Activated naive CD8-positive, alpha-beta T cell treated with anti-CD3 and anti-CD28 coated beads, Interleukin-2, amount 50 U/mL, for 24 hours (primary cell): ENCODE measurements around the gene DPPA3.
A peak's percentile ranks its signal among the peaks of the same experiment; 100 is the strongest.
"Not testable (repeated sequence)": the region's sequence is repeated elsewhere in the genome, so short reads cannot be mapped to it uniquely, and the experiment has no call there.

Experiments
- ATAC-seq: fragments of 150-1000 bp; cut with Tn5 transposase; one replicate; pipeline ENCODE4 v1.10.0; 2021
- DNase-seq: peaks from one replicate; pipeline ENCODE4 v3.0.0; 2021
- H3K27ac Mint-ChIP-seq: one replicate; pipeline ENCODE4 v1.8.0; 2021; ENCODE audit warnings: mild to moderate bottlenecking, mixed read lengths
- H3K27me3 Mint-ChIP-seq: one replicate; pipeline ENCODE4 v1.8.0; 2021; ENCODE audit warnings: mixed read lengths
- H3K36me3 Mint-ChIP-seq: one replicate; pipeline ENCODE4 v1.8.0; 2021; ENCODE audit warnings: low read depth, mixed read lengths
- H3K4me1 Mint-ChIP-seq: one replicate; pipeline ENCODE4 v1.8.0; 2021; ENCODE audit warnings: mixed read lengths
- H3K4me3 Mint-ChIP-seq: one replicate; pipeline ENCODE4 v1.8.0; 2021; ENCODE audit warnings: mild to moderate bottlenecking, moderate library complexity, mixed read lengths
- H3K9me3 Mint-ChIP-seq: one replicate; pipeline ENCODE4 v1.8.0; 2021; ENCODE audit warnings: mixed read lengths

DPPA3 gene

GRCh38 chr12:7711133-7711532, at the start of gene DPPA3:
TSS of gene DPPA3 (plus strand) at chr12:7711433. CDS start at chr12:7711571, 138 bp downstream.
- DNase-seq (no peak), ATAC-seq (no peak)
- Mint-ChIP-seq H3K36me3 (no peaks in the 10 kb centered on the region), H3K9me3 (no peaks in the 10 kb centered on the region), H3K4me1 (no peaks in the 10 kb centered on the region), H3K4me3 (no peak within 1 kb of the TSS), H3K27ac (no peak within 1 kb of the TSS), H3K27me3 (peaks cover 2% of the 10 kb centered on the region)

GRCh38 chr12:7661741-7662140, 49.5 kb upstream of the DPPA3 start:
- Mint-ChIP-seq H3K27me3 (no peaks in the 10 kb centered on the region), H3K36me3 (no peaks in the 10 kb centered on the region), H3K4me3 (no peak overlapping the region), H3K27ac (no peak overlapping the region), H3K9me3 (no peaks in the 10 kb centered on the region), H3K4me1 (peaks cover 2% of the 10 kb centered on the region)
- DNase-seq (no peak), ATAC-seq (no peak)

- DNase-seq: no peak
- H3K4me3 Mint-ChIP-seq: no peak overlapping the region
These were observed 44.6 kb upstream of the DPPA3 start for GRCh38 chr12:7666595-7666994.

GRCh38 chr12:7667125-7667524, 44.1 kb upstream of the DPPA3 start:
- H3K9me3 Mint-ChIP-seq: no peaks in the 10 kb centered on the region
- no peaks in the 10 kb centered on the region for H3K36me3 Mint-ChIP-seq
- no peak overlapping the region for H3K4me3 Mint-ChIP-seq
- DNase-seq: no peak
- H3K27me3 Mint-ChIP-seq: no peaks in the 10 kb centered on the region
- ATAC-seq: no peak
- no peaks in the 10 kb centered on the region for H3K4me1 Mint-ChIP-seq
- no peak overlapping the region for H3K27ac Mint-ChIP-seq

More at GRCh38 chr12:7666595-7666994, 44.6 kb upstream of the DPPA3 start:
- no peaks in the 10 kb centered on the region for H3K4me1 Mint-ChIP-seq
- H3K27ac Mint-ChIP-seq: no peak overlapping the region
- H3K9me3 Mint-ChIP-seq: no peaks in the 10 kb centered on the region
- H3K36me3 Mint-ChIP-seq: no peaks in the 10 kb centered on the region
- ATAC-seq: no peak
- H3K27me3 Mint-ChIP-seq: no peaks in the 10 kb centered on the region

GRCh38 chr12:7668171-7668570, 43.1 kb upstream of the DPPA3 start:
- DNase-seq: no peak
- Mint-ChIP-seq H3K4me3 (no peak overlapping the region), H3K36me3 (no peaks in the 10 kb centered on the region), H3K4me1 (no peaks in the 10 kb centered on the region), H3K9me3 (no peaks in the 10 kb centered on the region), H3K27me3 (no peaks in the 10 kb centered on the region), H3K27ac (no peak overlapping the region)
- no peak for ATAC-seq

GRCh38 chr12:7675455-7675854, 35.8 kb upstream of the DPPA3 start:
- not testable (repeated sequence) for H3K4me1 Mint-ChIP-seq, H3K9me3 Mint-ChIP-seq, ATAC-seq, H3K4me3 Mint-ChIP-seq, DNase-seq, H3K27ac Mint-ChIP-seq, H3K27me3 Mint-ChIP-seq, H3K36me3 Mint-ChIP-seq

GRCh38 chr12:7677432-7677888, 33.8 kb upstream of the DPPA3 start:
- H3K9me3 Mint-ChIP-seq, H3K36me3 Mint-ChIP-seq, DNase-seq, H3K27me3 Mint-ChIP-seq, H3K4me1 Mint-ChIP-seq, H3K27ac Mint-ChIP-seq: not testable (repeated sequence)
- ATAC-seq: peak; percentile 54
- peak overlapping the region; percentile 35 for H3K4me3 Mint-ChIP-seq

GRCh38 chr12:7678744-7679143, 32.5 kb upstream of the DPPA3 start:
- Mint-ChIP-seq H3K9me3 (no peaks in the 10 kb centered on the region), H3K27ac (no peak overlapping the region), H3K4me1 (peaks cover 9% of the 10 kb centered on the region), H3K36me3 (no peaks in the 10 kb centered on the region), H3K27me3 (peaks cover 3% of the 10 kb centered on the region), H3K4me3 (no peak overlapping the region)
- no peak for ATAC-seq
- no peak for DNase-seq

- Mint-ChIP-seq H3K4me1 (peaks cover 9% of the 10 kb centered on the region), H3K9me3 (no peaks in the 10 kb centered on the region), H3K27me3 (peaks cover 3% of the 10 kb centered on the region), H3K4me3 (no peak overlapping the region), H3K36me3 (no peaks in the 10 kb centered on the region), H3K27ac (no peak overlapping the region)
- ATAC-seq (no peak), DNase-seq (no peak)
These were observed 31.8 kb upstream of the DPPA3 start for GRCh38 chr12:7679251-7680045.

- Mint-ChIP-seq H3K36me3 (no peaks in the 10 kb centered on the region), H3K27me3 (no peaks in the 10 kb centered on the region), H3K4me1 (peaks cover 7% of the 10 kb centered on the region), H3K9me3 (no peaks in the 10 kb centered on the region), H3K4me3 (no peak overlapping the region), H3K27ac (no peak overlapping the region)
- DNase-seq: no peak
- no peak for ATAC-seq
These were observed 29.7 kb upstream of the DPPA3 start for GRCh38 chr12:7681535-7681934.

GRCh38 chr12:7693793-7694192, 17.4 kb upstream of the DPPA3 start:
- no peak overlapping the region for H3K4me3 Mint-ChIP-seq

GRCh38 chr12:7694556-7695236, 16.5 kb upstream of the DPPA3 start:
- H3K4me3 Mint-ChIP-seq: no peak overlapping the region
- H3K9me3 Mint-ChIP-seq: no peaks in the 10 kb centered on the region
- no peak for ATAC-seq

More at GRCh38 chr12:7693793-7694192, 17.4 kb upstream of the DPPA3 start:
- ATAC-seq (no peak), DNase-seq (no peak)
- Mint-ChIP-seq H3K36me3 (no peaks in the 10 kb centered on the region), H3K27me3 (peaks cover 7% of the 10 kb centered on the region), H3K9me3 (no peaks in the 10 kb centered on the region), H3K4me1 (peaks cover 4% of the 10 kb centered on the region), H3K27ac (no peak overlapping the region)

GRCh38 chr12:7695237-7695560, 16.0 kb upstream of the DPPA3 start:
- peaks cover 7% of the 10 kb centered on the region for H3K27me3 Mint-ChIP-seq
- ATAC-seq (no peak), DNase-seq (no peak)
- no peaks in the 10 kb centered on the region for H3K9me3 Mint-ChIP-seq
- no peak overlapping the region for H3K4me3 Mint-ChIP-seq
- H3K27ac Mint-ChIP-seq: no peak overlapping the region
- peaks cover 4% of the 10 kb centered on the region for H3K4me1 Mint-ChIP-seq
- H3K36me3 Mint-ChIP-seq: no peaks in the 10 kb centered on the region

More at GRCh38 chr12:7694556-7695236, 16.5 kb upstream of the DPPA3 start:
- Mint-ChIP-seq H3K27ac (no peak overlapping the region), H3K27me3 (peaks cover 7% of the 10 kb centered on the region), H3K4me1 (peaks cover 4% of the 10 kb centered on the region), H3K36me3 (no peaks in the 10 kb centered on the region)
- DNase-seq: no peak

- no peaks in the 10 kb centered on the region for H3K9me3 Mint-ChIP-seq
- H3K36me3 Mint-ChIP-seq: no peaks in the 10 kb centered on the region
- ATAC-seq (no peak), DNase-seq (no peak)
- H3K4me1 Mint-ChIP-seq: peaks cover 4% of the 10 kb centered on the region
- no peak within 1 kb of the TSS for H3K27ac Mint-ChIP-seq
- H3K27me3 Mint-ChIP-seq: peaks cover 7% of the 10 kb centered on the region
- no peak within 1 kb of the TSS for H3K4me3 Mint-ChIP-seq
These were observed 15.6 kb upstream of the DPPA3 start, which contains the start of gene GDF3 for GRCh38 chr12:7695566-7696197. TSS of gene GDF3 (minus strand) at chr12:7695775. CDS start at chr12:7695728, 47 bp downstream.

- Mint-ChIP-seq H3K27me3 (no peaks in the 10 kb centered on the region), H3K4me1 (no peaks in the 10 kb centered on the region), H3K4me3 (no peak overlapping the region), H3K9me3 (no peaks in the 10 kb centered on the region), H3K36me3 (no peaks in the 10 kb centered on the region), H3K27ac (no peak overlapping the region)
- ATAC-seq (no peak), DNase-seq (no peak)
These were observed 5.4 kb upstream of the DPPA3 start for GRCh38 chr12:7705846-7706245.
